GM23338 (cell line): ENCODE data around the gene NCS1. TPM values are rescaled to one million over a fixed set of nuclear protein-coding genes. Genes with fewer than 3 reads are reported as not detected.

Experiments
- ATAC-seq: fragments of 200-7000 bp; cut with Tn5 transposase; 3 replicates; pipeline ENCODE4 v1.9.1; 2020
- DNase-seq: peaks from one replicate; pipeline ENCODE4 v3.0.0-alpha.2; 2015; ENCODE audit warnings: low spot score
- H2AFZ ChIP-seq: fragments of 200-600 bp; sonication (generic); 2 replicates; pipeline ENCODE4 v1.8.0; 2016; ENCODE audit warnings: antibody characterized with exemption, mild to moderate bottlenecking, moderate library complexity
- H3F3A ChIP-seq: fragments of 200-600 bp; sonication (generic); replicated peaks from 2 replicates; pipeline ENCODE4 v1.8.0; 2017; ENCODE audit warnings: antibody characterized with exemption, mixed run types, low read depth
- H3K27ac ChIP-seq: fragments of 200-600 bp; sonication (generic); 2 replicates; pipeline ENCODE4 v1.6.1; 2016; ENCODE audit warnings: low read depth
- H3K27me3 ChIP-seq: fragments of 200-600 bp; sonication (generic); 2 replicates; pipeline ENCODE4 v1.8.0; 2016; ENCODE audit warnings: mild to moderate bottlenecking, mixed run types, moderate library complexity; ENCODE audit not compliant: insufficient read depth
- H3K36me3 ChIP-seq: fragments of 200-600 bp; sonication (generic); 2 replicates; pipeline ENCODE4 v1.8.0; 2016; ENCODE audit warnings: mild to moderate bottlenecking; ENCODE audit not compliant: insufficient read depth
- H3K4me1 ChIP-seq: fragments of 200-600 bp; sonication (generic); 2 replicates; pipeline ENCODE4 v1.8.0; 2016; ENCODE audit warnings: mild to moderate bottlenecking, moderate library complexity; ENCODE audit not compliant: insufficient read depth
- H3K4me2 ChIP-seq: fragments of 200-600 bp; sonication (generic); 2 replicates; pipeline ENCODE4 v1.7.1; 2017; ENCODE audit warnings: mixed run types
- H3K4me3 ChIP-seq: fragments of 200-600 bp; sonication (generic); 2 replicates; pipeline ENCODE4 v1.6.1; 2016; ENCODE audit warnings: mixed run types
- H3K79me2 ChIP-seq: fragments of 200-600 bp; sonication (generic); replicated peaks from 2 replicates; pipeline ENCODE4 v1.8.0; 2017; ENCODE audit warnings: mild to moderate bottlenecking; ENCODE audit not compliant: insufficient read depth
- H3K9me2 ChIP-seq: fragments of 200-600 bp; sonication (generic); 2 replicates; pipeline ENCODE4 v1.8.0; 2017; ENCODE audit not compliant: insufficient read depth
- H4K20me1 ChIP-seq: fragments of 200-600 bp; sonication (generic); replicated peaks from 2 replicates; pipeline ENCODE4 v1.8.0; 2017; ENCODE audit warnings: mild to moderate bottlenecking; ENCODE audit not compliant: insufficient read depth
- H3K27ac Mint-ChIP-seq: 2 replicates; pipeline ENCODE4 v1.8.0; 2020; ENCODE audit warnings: inconsistent platforms, mild to moderate bottlenecking, moderate library complexity, mixed read lengths
- H3K27me3 Mint-ChIP-seq: 3 replicates; pipeline ENCODE4 v1.8.0; 2022; ENCODE audit warnings: low read depth, mild to moderate bottlenecking, moderate library complexity, mixed read lengths, inconsistent platforms; ENCODE audit not compliant: insufficient read depth, poor library complexity
- H3K36me3 Mint-ChIP-seq: 3 replicates; pipeline ENCODE4 v1.8.0; 2021; ENCODE audit warnings: low read depth, mild to moderate bottlenecking, inconsistent platforms, moderate library complexity, mixed read lengths
- H3K4me1 Mint-ChIP-seq: 3 replicates; pipeline ENCODE4 v1.8.0; 2020; ENCODE audit warnings: mild to moderate bottlenecking, inconsistent platforms, mixed read lengths
- H3K4me3 Mint-ChIP-seq: 3 replicates; pipeline ENCODE4 v1.8.0; 2021; ENCODE audit warnings: moderate library complexity, mild to moderate bottlenecking, inconsistent platforms, mixed read lengths
- H3K9me3 Mint-ChIP-seq: 3 replicates; pipeline ENCODE4 v1.8.0; 2020; ENCODE audit warnings: moderate library complexity, mild to moderate bottlenecking, inconsistent platforms, mixed read lengths
- CREB1 ChIP-seq: fragments of 250-450 bp; sonication (Bioruptor Pico); IDR thresholded peaks from 2 replicates; pipeline ENCODE4 v1.5.0; 2020; ENCODE audit warnings: low read depth, mild to moderate bottlenecking, moderate library complexity
- ETS1 ChIP-seq: IDR thresholded peaks from 2 replicates; pipeline ENCODE4 v1.6.1; 2016; ENCODE audit warnings: antibody characterized with exemption
- EZH2 ChIP-seq: fragments of 200-600 bp; sonication (generic); IDR thresholded peaks from one replicate; pipeline ENCODE4 v1.8.0; 2017; ENCODE audit warnings: antibody characterized with exemption, mild to moderate bottlenecking, low read depth; ENCODE audit not compliant: unreplicated experiment
- EZH2phosphoT487 ChIP-seq: fragments of 200-600 bp; sonication (generic); IDR thresholded peaks from one replicate; pipeline ENCODE4 v1.8.1; 2018; ENCODE audit warnings: antibody characterized with exemption; ENCODE audit not compliant: unreplicated experiment
- JUNB ChIP-seq: IDR thresholded peaks from one replicate; pipeline ENCODE4 v1.6.1; 2016; ENCODE audit warnings: antibody characterized with exemption; ENCODE audit not compliant: unreplicated experiment
- POLR2AphosphoS5 ChIP-seq: IDR thresholded peaks from 2 replicates; pipeline ENCODE4 v1.6.1; 2016; ENCODE audit warnings: antibody characterized with exemption, low read depth
- REST ChIP-seq: IDR thresholded peaks from one replicate; pipeline ENCODE4 v1.6.1; 2018; ENCODE audit warnings: antibody characterized with exemption; ENCODE audit not compliant: unreplicated experiment
- STAT1 ChIP-seq: IDR thresholded peaks from one replicate; pipeline ENCODE4 v1.6.1; 2016; ENCODE audit warnings: antibody characterized with exemption; ENCODE audit not compliant: unreplicated experiment
- ZNF114 ChIP-seq: fragments of 250-450 bp; sonication (Bioruptor Pico); IDR thresholded peaks from 2 replicates; pipeline ENCODE4 v1.5.0; 2020; ENCODE audit warnings: mild to moderate bottlenecking, moderate library complexity
- ZNF331 ChIP-seq: fragments of 250-450 bp; sonication (Bioruptor Pico); IDR thresholded peaks from 2 replicates; pipeline ENCODE4 v1.5.0; 2020; ENCODE audit warnings: low read depth, mild to moderate bottlenecking, moderate library complexity
- ZNF462 ChIP-seq: fragments of 250-450 bp; sonication (Bioruptor Pico); IDR thresholded peaks from 2 replicates; pipeline ENCODE4 v1.5.0; 2020; ENCODE audit warnings: mild to moderate bottlenecking, moderate library complexity
- polyA plus RNA-seq: library from polyadenylated mRNA; unstranded; fragments of >200 nt; fragmentation: Nextera tagmentation; extraction: Ambion mirVana; gene quantifications from 2 replicates; pipeline ENCODE4 v1.2.1, GENCODE V29; 2016
- total RNA-seq: library from RNA; depleted of rRNA; stranded (reverse); fragments of >200 nt; shearing (Covaris generic); gene quantifications from 2 replicates; pipeline ENCODE4 v1.2.3, GENCODE V29; 2014

Gene NCS1
- total and polyA plus RNA-seq, 2 experiments from 2014 or later = 8.2 to 34.3 TPM

- TF ChIP-seq EZH2phosphoT487 = no peak
- TF ChIP-seq EZH2 = no peak
- no peak for TF ChIP-seq ETS1
- no peak for TF ChIP-seq ZNF114 (CRISPR knock-in tag)
- no peak for TF ChIP-seq JUNB
- TF ChIP-seq CREB1 (CRISPR knock-in tag) = no peak
- TF ChIP-seq ZNF331 (CRISPR knock-in tag) = no peak
- TF ChIP-seq ZNF462 (CRISPR knock-in tag) = no peak
- no peak for TF ChIP-seq POLR2AphosphoS5
- TF ChIP-seq STAT1 = no peak
- no peak for TF ChIP-seq REST
- Histone ChIP-seq H3K79me2 (no peaks in the 10 kb centered on the region), H3K9me2 (no peaks in the 10 kb centered on the region), H3K4me2 (no peak overlapping the region), H3K4me3 (no peak overlapping the region), H4K20me1 (no peaks in the 10 kb centered on the region), H3K4me1 (peaks cover 17% of the 10 kb centered on the region), H3K27me3 (no peaks in the 10 kb centered on the region), H2AFZ (no peak overlapping the region), H3K27ac (no peak overlapping the region), H3K36me3 (no peaks in the 10 kb centered on the region), H3F3A (no peaks in the 10 kb centered on the region)
- Mint-ChIP-seq H3K27me3 (peaks cover 13% of the 10 kb centered on the region), H3K9me3 (no peaks in the 10 kb centered on the region; the same call in 2 of the 3 replicates), H3K4me1 (peaks cover 8% of the 10 kb centered on the region), H3K27ac (no peak overlapping the region), H3K36me3 (no peaks in the 10 kb centered on the region), H3K4me3 (no peak overlapping the region)
- no peak for DNase-seq
- ATAC-seq = no peak
Observed at GRCh38 chr9:130157079-130157478, 15.1 kb upstream of the NCS1 start.
